Body of pancreas (tissue), 4 donors: Measurements from ENCODE around the gene PLEKHF1.

Experiments
- POLR2A ChIP-seq, 3 donors: fragments of 450-650 bp; IDR thresholded peaks; one replicate each; pipeline ENCODE4 v1.6.1; 2016; ENCODE audit warnings: antibody characterized with exemption in 3 of 3, mild to moderate bottlenecking in 2 of 3
- TF ChIP-seq, protein P1 (sequence below), 7 experiments: fragments of 450-650 bp in 4 of 7; fragments of 200-600 bp in 3 of 7; sonication (generic) in 3 of 7; IDR thresholded peaks; one replicate each; pipeline ENCODE4 v1.5.1; 2016 to 2019; ENCODE audit warnings: antibody characterized with exemption in 7 of 7

DNA sequence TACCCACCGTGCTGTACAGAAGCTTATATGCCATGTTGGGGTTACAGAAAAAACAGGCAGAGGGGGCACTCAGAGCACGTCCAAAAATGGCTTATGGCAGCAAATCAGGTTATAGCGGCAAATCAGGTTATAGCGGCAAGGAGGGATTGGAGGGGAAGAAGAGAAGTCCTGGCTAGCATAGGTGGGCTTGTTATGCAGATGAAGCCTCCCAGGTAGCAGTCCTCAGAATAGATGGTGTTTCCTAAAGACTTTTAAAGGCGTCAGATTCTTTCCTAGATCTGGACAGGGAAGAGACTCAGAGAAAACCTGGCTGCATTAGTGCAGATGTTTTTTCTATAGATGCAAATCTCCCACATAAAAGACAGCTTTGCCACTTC lies 19.8 kb upstream of the PLEKHF1 start:
- TF ChIP-seq, protein P1, sequence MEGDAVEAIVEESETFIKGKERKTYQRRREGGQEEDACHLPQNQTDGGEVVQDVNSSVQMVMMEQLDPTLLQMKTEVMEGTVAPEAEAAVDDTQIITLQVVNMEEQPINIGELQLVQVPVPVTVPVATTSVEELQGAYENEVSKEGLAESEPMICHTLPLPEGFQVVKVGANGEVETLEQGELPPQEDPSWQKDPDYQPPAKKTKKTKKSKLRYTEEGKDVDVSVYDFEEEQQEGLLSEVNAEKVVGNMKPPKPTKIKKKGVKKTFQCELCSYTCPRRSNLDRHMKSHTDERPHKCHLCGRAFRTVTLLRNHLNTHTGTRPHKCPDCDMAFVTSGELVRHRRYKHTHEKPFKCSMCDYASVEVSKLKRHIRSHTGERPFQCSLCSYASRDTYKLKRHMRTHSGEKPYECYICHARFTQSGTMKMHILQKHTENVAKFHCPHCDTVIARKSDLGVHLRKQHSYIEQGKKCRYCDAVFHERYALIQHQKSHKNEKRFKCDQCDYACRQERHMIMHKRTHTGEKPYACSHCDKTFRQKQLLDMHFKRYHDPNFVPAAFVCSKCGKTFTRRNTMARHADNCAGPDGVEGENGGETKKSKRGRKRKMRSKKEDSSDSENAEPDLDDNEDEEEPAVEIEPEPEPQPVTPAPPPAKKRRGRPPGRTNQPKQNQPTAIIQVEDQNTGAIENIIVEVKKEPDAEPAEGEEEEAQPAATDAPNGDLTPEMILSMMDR (IDR thresholded peaks at IDR 0.05), result no peak
- TF ChIP-seq POLR2A (IDR thresholded peaks at IDR 0.05), result no peak
